CD4-positive, alpha-beta T cell treated with Interleukin-10 for 1 hour (primary cell): ENCODE results near the gene GIMAP6.
"Not testable (repeated sequence)": the region's sequence is repeated elsewhere in the genome, so short reads cannot be mapped to it uniquely, and the experiment has no call there.

Experiments used
- DNase-seq: peaks from one replicate; pipeline ENCODE4 v3.0.0-alpha.2; 2020

Gene GIMAP6

GRCh38 chr7:150645259-150646020, 13.3 kb upstream of the GIMAP6 start:
- DNase-seq = no peak

GRCh38 chr7:150642926-150643325, 10.7 kb upstream of the GIMAP6 start:
- DNase-seq = no peak

GRCh38 chr7:150641854-150642253, 9.7 kb upstream of the GIMAP6 start:
- DNase-seq = no peak

- no peak for DNase-seq
Measured at GRCh38 chr7:150633926-150634325, 1.7 kb upstream of the GIMAP6 start.

- peak; percentile 62 for DNase-seq
Measured at GRCh38 chr7:150631084-150631826, 930 bp downstream of the GIMAP6 start.

- no peak for DNase-seq
Measured at GRCh38 chr7:150629347-150629746, 2.8 kb downstream of the GIMAP6 start.

GRCh38 chr7:150627959-150628358, 4.2 kb downstream of the GIMAP6 start:
- DNase-seq = no peak

GRCh38 chr7:150626696-150627095, 5.5 kb downstream of the GIMAP6 start:
- no peak for DNase-seq

- no peak for DNase-seq
Measured at GRCh38 chr7:150621376-150621775, 10.8 kb downstream of the GIMAP6 start.

GRCh38 chr7:150620617-150621371, 11.4 kb downstream of the GIMAP6 start:
- DNase-seq = no peak

- DNase-seq = no peak
Measured at GRCh38 chr7:150620061-150620460, 12.1 kb downstream of the GIMAP6 start.

- not testable (repeated sequence) for DNase-seq
Measured at GRCh38 chr7:150615221-150615755, 16.9 kb downstream of the GIMAP6 start.

GRCh38 chr7:150614426-150614825, 17.8 kb downstream of the GIMAP6 start:
- DNase-seq = not testable (repeated sequence)

GRCh38 chr7:150613880-150614279, 18.3 kb downstream of the GIMAP6 start:
- DNase-seq = no peak

- DNase-seq = no peak
Measured at GRCh38 chr7:150612925-150613324, 19.3 kb downstream of the GIMAP6 start.

- no peak for DNase-seq
Measured at GRCh38 chr7:150610233-150610632, 22.0 kb downstream of the GIMAP6 start.

- DNase-seq = peak; percentile 44
Measured at GRCh38 chr7:150603600-150603999, 28.6 kb downstream of the GIMAP6 start.

- DNase-seq = no peak
Measured at GRCh38 chr7:150595361-150595760, 36.8 kb downstream of the GIMAP6 start.

- DNase-seq = no peak
Measured at GRCh38 chr7:150594805-150595204, 37.4 kb downstream of the GIMAP6 start.

GRCh38 chr7:150587551-150587950, 44.6 kb downstream of the GIMAP6 start:
- no peak for DNase-seq

- no peak for DNase-seq
Measured at GRCh38 chr7:150586785-150587152, 45.4 kb downstream of the GIMAP6 start.

GRCh38 chr7:150586068-150586784, 46.0 kb downstream of the GIMAP6 start:
- no peak for DNase-seq

GRCh38 chr7:150585199-150585598, 47.0 kb downstream of the GIMAP6 start:
- no peak for DNase-seq
